ENCODE results near the gene ALG1L2.
A peak's percentile ranks its signal among the peaks of the same experiment; 100 is the strongest.
"Not testable (repeated sequence)": the region's sequence is repeated elsewhere in the genome, so short reads cannot be mapped to it uniquely, and the experiment has no call there.

ALG1L2 gene, protein sequence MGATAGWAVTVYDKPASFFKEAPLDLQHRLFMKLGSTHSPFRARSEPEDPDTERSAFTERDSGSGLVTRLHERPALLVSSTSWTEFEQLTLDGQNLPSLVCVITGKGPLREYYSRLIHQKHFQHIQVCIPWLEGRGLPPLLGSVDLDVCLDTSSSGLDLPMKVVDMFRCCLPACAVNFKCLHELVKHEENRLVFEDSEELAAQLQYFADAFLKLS

GRCh38 chr3:130081351-130081881, at the start of gene ALG1L2:
ALG1L2 (plus strand) TSS chr3:130081831; CDS start chr3:130082017, 186 bp downstream.
- DNase-seq = no peak

DNA sequence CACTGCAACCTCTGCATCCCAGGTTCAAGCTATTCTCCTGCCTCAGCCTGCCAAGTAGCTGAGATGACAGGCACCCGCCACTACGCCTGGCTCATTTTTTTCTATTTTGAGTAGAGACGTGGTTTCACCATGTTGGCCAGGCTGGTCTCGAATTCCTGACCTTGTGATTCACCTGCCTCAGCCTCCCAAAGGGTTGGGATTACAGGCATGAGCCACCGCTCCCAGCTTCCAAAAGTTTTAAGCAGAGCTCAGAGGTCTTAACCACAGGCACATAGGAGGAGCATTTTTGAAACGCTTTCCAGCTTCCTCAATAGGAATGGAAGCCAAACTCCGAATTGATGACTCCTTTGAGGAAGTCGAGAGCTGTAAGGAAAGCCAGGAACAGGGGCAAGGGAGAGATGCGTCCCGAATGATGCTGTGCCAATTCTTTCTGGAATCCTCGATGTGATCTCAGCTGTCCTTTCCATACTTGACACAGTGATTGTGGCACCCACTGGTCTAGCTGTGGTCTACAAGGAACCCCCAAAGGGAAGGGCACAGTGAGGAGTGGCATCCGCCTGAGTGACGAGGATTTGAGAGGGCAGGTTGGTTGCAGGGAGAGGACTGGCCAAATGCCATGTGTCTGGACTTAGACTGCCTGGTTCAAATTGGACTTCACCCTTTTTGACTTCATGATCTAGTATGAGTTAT, 44.4 kb upstream of the ALG1L2 start:
- not testable (repeated sequence) for DNase-seq

DNA sequence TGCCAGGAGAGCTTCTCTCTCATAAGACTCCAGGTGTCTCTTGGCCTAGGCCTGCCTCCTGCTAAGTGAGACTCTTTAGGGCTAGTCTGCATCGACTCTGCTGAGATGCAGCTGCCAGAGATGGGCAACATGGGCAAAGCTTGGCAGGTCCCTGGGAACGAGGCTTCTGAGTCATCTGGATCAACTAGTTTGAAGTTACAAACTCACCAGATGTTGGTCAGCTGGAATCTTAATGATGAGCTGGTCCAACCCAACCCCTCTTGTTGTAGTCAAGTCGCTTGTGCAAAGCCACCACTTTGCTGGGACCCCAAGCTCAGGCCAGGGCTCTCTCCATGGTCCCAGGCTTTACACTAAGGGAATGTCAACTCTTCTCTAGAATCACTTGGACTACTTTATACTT, 38.9 kb upstream of the ALG1L2 start:
- DNase-seq = not testable (repeated sequence)

DNA sequence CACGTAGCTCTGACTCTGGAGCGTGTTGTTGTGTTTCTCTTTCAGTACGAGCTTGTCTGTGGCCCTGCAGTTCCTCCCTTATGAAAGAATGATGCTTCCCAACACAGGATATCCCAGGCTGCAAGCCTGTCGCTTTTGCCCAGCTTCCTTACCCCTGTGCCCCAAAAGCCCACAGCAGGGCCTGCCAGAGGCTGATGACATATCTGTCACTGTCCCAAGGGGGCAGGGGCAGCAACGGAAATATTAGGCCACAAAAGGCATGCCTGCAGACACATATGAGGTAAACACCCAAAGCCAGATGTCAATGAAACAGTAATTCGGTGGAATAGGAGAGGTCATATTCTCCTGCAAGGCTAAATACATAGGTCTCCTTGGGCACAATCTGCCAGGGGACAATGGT, 38.0 kb upstream of the ALG1L2 start:
- DNase-seq = not testable (repeated sequence)

DNA sequence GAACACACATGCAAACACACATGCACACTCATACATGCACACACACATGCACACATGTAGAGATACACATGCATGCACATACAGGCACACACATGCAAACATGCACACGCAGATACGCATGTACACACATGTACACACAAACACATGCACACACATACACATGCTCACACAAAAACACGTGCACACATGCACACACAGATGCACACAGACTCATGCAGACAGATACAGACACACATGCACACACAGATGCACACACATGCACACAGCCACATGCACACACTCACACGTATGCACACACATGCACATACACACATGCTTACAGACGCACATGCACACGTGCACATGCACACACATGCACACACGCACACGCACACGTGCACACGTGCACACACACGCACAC, 37.3 kb upstream of the ALG1L2 start:
- no peak for DNase-seq

DNA sequence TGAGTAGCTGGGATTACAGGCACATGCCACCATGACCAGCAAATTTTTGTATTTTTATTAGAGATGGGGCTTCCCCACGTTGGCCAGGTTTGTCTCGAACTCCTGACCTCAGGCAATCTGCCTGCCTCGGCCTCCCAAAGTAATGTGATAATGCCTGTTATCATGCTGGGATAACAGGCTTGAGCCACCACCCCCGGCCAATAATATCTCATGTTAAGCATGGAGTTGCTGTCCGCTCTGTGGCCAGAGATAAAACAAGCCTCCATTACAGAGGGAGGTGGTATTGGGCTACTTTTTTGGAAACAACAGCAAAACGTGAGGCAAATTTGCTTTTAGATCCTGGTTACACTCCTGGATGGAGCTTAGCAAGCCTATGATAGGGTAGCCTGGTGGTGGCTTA, 32.9 kb upstream of the ALG1L2 start:
- no peak for DNase-seq

- not testable (repeated sequence) for DNase-seq
Measured at GRCh38 chr3:130052366-130052765, 29.3 kb upstream of the ALG1L2 start.

DNA sequence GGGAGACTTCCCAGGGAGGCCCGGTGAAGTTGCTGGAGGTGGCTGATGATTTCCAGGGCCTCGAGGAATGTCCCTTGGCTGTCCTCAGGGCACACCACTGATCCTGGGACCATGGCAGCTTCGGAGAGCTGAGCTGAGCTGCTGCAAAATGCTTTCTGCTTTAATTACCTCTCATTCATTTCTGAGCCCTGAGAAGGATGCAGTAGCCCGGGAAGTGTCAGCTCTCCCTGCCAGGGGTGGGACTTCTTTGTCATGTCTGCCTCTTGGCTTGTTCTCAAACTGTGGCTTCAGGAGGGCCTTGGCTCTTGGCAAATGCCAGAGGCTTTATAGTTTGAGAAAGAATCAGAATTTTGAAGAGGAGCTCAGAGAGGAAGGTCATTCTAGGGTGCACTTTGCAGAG, 28.7 kb upstream of the ALG1L2 start:
- not testable (repeated sequence) for DNase-seq

- DNase-seq = not testable (repeated sequence)
Measured at GRCh38 chr3:130057536-130058266, 23.9 kb upstream of the ALG1L2 start.

DNA sequence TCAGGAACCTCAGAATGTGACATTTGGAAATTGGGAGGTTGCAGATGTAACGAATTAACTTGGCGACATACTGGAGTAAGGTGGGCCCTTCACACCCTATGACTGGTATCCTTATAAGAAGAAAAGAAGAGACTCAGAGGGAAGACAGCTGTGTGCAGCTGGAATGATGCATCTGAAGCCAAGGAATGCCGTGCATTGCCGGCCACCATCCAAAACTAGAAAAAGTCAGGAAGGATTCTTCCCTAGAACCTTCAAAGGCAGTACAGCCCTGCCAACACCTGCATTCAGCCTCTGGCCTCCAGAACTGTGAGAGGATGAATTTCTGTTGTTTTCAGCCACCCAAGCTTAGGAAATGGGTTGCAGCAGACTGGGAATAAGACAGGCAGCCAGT, 23.4 kb upstream of the ALG1L2 start:
- DNase-seq = not testable (repeated sequence)

DNA sequence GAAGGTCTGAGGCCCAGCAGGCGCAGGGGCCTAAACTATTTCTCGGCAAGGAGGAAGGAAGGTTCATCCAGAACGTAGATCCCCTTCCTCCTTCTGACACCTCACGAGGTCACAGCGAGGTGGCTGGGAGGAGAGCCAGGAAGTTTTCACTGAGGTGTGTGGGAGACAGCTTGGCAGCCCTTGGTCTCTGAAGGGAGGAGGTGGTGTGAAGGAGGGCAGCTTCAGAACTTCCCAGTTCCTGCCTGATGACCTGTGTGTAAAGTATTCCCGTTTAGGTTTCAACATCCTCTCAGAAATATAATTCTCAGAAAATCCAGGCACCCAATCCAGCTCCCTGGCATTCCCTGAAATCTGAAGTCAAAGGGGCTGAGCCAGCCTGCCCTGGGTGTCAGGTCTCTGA, 22.9 kb upstream of the ALG1L2 start:
- not testable (repeated sequence) for DNase-seq

DNA sequence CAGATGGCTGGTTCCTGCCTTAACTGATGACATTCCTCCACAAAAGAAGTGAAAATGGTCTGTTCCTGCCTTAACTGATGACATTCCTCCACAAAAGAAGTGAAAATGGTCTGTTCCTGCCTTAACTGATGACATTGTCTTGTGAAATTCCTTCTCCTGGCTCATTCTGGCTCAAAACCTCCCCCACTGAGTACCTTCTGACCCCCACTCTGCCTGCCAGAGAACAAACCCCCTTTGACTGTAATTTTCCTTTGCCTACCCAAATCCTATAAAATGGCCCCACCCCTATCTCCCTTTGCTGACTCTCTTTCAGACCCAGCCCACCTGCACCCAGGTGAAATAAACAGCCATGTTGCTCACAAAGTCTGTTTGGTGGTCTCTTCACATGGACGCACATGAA, 22.5 kb upstream of the ALG1L2 start:
- not testable (repeated sequence) for DNase-seq

- no peak for DNase-seq
Measured at GRCh38 chr3:130073582-130073981, 8.0 kb upstream of the ALG1L2 start.

DNA sequence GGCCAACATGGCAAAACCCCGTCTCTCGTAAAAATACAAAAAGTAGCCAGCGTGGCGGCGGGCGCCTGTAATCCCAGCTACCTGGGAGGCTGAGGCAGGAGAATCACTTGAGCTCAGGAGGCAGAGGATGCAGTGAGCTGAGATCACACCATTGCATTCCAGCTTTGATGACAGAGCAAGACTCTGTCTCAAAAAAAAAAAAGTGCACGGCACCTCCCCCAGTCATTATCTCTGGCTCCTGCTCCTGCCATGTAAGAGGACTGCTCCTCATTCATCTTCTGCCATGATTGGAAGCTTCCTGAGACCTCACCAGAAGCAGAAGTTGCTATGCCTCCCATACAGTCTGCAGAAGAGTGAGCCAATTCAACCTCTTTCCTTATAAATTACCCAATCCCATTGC, 4.0 kb upstream of the ALG1L2 start:
- no peak for DNase-seq

- DNase-seq = not testable (repeated sequence)
Measured at GRCh38 chr3:130083363-130084090, 1.9 kb downstream of the ALG1L2 start.

DNA sequence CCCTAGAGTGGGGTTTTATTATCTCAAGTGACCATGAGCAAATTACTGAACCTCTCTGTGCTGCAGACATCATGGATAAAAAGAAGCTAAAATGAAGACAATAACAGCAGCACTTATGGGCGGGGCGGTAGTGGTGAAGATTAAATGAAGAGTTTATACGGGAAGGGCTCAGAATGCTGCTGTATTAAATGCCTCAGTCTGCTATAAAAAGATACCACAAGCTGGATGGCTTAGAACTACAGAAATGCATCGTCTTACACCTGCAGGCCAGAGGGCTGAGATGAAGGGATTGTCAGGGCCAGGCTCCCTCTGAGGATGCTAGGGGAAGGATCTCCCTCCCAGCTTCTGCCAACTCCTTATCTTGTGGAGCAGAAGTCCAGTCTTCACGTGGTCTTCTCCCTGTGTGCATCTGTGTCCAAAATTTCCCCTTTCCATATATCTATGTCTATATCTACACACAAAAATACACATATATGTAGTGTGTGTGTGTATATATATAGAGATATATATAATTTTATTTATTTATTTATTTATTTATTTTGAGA, 2.9 kb downstream of the ALG1L2 start:
- no peak for DNase-seq

DNA sequence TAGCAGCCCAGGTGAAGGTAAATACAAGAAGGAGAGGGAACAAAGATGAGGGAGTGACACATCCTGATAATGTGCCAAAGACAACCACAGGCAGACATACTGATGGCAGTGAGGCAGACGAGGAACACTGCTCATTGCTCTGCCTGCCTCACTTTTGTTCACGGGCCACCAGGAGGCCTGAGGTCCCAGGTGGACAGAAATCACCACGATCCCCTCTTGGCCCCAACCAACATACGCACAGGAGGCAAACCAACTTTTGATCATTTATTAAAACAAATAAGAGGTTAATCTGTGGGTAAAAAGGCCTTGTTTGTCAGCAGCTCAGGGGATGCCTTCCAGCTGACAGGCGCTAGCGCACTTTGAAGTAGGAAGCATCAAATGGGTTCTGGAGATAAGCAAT, 4.2 kb downstream of the ALG1L2 start:
- DNase-seq = no peak

DNA sequence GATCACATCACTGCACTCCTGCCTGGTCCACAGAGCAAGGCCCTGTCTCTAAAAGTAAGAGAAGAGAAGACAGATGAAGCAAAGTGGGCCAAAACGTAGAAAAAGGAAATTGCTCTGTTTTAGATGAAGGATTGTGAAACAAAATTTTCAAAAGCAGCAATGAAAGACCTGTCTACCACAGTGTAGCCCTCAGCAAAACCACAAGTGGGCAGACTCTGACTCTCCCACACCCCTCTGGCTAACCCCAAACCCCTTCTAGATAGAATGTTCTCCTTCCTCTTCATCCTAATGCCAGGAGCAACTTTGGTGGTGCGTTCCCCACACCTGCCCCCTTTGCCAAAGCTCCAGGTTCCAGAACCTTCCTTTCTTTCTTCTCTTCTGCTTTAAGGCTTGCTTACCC, 5.0 kb downstream of the ALG1L2 start:
- DNase-seq = not testable (repeated sequence)

DNA sequence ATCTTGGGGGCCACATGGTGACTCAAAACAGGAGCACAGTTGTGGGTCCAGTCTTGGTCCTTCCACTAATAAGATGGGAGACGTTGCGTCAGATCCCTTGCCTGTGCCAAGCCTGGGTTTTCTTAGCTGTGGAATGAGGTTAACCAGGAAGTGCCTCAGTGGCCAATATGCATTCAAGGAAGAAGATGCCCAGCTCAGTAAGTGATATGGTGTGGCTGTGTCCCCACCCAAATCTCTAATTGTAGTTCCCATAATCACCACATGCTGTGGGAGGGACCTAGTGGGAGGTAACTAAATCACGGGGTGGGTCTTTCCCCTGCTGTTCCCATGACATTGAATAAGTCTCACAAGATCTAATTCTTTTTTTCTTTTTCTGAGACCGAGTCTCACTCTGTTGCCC, 6.4 kb downstream of the ALG1L2 start:
- no peak for DNase-seq

- not testable (repeated sequence) for DNase-seq
Measured at GRCh38 chr3:130090681-130091080, 9.1 kb downstream of the ALG1L2 start.

DNA sequence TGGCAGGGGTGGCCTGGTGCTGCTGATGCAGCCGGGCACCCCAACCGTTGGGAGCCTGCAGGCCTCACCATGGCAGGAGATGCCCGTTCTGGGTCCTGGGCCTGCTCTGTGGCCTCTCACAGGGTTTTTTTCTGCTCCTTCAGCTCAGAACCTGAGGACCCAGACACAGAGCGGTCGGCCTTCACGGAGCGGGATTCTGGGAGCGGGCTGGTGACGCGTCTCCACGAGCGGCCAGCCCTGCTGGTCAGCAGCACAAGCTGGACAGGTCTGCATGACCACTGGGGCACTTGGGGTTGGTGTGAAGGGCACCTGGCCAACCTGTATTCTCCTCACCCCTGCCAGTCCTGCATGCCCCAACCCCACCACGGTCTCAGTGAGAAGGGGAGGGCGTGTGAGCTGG, 10.3 kb downstream of the ALG1L2 start:
- no peak for DNase-seq

- DNase-seq = peak; percentile 47
Measured at GRCh38 chr3:130093741-130094391, 12.2 kb downstream of the ALG1L2 start.
